ENCODE measurements around the gene PDSS2. TPM values are rescaled to one million over a fixed set of nuclear protein-coding genes. Genes with fewer than 3 reads are reported as not detected.

Gene PDSS2
- total and polyA plus RNA-seq, 2 of the 8 experiments (the other 6 are each of a cell fraction or from before 2014, with no cell fraction given), result 10.7 to 16.1 TPM

DNA sequence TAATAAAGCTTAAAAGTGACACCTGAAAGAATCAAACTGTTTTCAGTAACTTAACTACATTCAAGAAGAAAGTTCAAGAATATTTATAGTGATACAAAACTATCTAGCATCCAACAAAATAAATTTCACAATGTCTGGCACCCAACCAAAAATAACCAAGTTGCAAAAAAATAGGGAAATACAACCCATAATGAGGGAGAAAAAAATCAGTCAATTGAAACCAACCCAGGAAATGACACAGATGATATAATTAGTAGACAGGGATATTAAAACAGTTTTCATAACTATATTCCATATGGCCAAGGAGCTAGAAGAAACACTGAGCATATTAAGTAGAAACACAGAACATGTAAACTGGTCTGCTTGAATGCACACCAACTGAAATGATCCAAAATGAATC, 223.9 kb downstream of the PDSS2 start (continued):
- TF ChIP-seq, protein P1, sequence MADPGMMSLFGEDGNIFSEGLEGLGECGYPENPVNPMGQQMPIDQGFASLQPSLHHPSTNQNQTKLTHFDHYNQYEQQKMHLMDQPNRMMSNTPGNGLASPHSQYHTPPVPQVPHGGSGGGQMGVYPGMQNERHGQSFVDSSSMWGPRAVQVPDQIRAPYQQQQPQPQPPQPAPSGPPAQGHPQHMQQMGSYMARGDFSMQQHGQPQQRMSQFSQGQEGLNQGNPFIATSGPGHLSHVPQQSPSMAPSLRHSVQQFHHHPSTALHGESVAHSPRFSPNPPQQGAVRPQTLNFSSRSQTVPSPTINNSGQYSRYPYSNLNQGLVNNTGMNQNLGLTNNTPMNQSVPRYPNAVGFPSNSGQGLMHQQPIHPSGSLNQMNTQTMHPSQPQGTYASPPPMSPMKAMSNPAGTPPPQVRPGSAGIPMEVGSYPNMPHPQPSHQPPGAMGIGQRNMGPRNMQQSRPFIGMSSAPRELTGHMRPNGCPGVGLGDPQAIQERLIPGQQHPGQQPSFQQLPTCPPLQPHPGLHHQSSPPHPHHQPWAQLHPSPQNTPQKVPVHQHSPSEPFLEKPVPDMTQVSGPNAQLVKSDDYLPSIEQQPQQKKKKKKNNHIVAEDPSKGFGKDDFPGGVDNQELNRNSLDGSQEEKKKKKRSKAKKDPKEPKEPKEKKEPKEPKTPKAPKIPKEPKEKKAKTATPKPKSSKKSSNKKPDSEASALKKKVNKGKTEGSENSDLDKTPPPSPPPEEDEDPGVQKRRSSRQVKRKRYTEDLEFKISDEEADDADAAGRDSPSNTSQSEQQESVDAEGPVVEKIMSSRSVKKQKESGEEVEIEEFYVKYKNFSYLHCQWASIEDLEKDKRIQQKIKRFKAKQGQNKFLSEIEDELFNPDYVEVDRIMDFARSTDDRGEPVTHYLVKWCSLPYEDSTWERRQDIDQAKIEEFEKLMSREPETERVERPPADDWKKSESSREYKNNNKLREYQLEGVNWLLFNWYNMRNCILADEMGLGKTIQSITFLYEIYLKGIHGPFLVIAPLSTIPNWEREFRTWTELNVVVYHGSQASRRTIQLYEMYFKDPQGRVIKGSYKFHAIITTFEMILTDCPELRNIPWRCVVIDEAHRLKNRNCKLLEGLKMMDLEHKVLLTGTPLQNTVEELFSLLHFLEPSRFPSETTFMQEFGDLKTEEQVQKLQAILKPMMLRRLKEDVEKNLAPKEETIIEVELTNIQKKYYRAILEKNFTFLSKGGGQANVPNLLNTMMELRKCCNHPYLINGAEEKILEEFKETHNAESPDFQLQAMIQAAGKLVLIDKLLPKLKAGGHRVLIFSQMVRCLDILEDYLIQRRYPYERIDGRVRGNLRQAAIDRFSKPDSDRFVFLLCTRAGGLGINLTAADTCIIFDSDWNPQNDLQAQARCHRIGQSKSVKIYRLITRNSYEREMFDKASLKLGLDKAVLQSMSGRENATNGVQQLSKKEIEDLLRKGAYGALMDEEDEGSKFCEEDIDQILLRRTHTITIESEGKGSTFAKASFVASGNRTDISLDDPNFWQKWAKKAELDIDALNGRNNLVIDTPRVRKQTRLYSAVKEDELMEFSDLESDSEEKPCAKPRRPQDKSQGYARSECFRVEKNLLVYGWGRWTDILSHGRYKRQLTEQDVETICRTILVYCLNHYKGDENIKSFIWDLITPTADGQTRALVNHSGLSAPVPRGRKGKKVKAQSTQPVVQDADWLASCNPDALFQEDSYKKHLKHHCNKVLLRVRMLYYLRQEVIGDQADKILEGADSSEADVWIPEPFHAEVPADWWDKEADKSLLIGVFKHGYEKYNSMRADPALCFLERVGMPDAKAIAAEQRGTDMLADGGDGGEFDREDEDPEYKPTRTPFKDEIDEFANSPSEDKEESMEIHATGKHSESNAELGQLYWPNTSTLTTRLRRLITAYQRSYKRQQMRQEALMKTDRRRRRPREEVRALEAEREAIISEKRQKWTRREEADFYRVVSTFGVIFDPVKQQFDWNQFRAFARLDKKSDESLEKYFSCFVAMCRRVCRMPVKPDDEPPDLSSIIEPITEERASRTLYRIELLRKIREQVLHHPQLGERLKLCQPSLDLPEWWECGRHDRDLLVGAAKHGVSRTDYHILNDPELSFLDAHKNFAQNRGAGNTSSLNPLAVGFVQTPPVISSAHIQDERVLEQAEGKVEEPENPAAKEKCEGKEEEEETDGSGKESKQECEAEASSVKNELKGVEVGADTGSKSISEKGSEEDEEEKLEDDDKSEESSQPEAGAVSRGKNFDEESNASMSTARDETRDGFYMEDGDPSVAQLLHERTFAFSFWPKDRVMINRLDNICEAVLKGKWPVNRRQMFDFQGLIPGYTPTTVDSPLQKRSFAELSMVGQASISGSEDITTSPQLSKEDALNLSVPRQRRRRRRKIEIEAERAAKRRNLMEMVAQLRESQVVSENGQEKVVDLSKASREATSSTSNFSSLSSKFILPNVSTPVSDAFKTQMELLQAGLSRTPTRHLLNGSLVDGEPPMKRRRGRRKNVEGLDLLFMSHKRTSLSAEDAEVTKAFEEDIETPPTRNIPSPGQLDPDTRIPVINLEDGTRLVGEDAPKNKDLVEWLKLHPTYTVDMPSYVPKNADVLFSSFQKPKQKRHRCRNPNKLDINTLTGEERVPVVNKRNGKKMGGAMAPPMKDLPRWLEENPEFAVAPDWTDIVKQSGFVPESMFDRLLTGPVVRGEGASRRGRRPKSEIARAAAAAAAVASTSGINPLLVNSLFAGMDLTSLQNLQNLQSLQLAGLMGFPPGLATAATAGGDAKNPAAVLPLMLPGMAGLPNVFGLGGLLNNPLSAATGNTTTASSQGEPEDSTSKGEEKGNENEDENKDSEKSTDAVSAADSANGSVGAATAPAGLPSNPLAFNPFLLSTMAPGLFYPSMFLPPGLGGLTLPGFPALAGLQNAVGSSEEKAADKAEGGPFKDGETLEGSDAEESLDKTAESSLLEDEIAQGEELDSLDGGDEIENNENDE (IDR thresholded peaks at IDR 0.05; ENCODE audit: insufficient replicate concordance, low read length), result no peak
- TF ChIP-seq RXRA (IDR thresholded peaks at IDR 0.05; ENCODE audit: insufficient read depth, low read depth, low read length), result no peak
- no peak for TF ChIP-seq NANOG (IDR thresholded peaks at IDR 0.05; ENCODE audit: insufficient read depth, low read depth, low read length, poor library complexity, severe bottlenecking)
- TF ChIP-seq POLR2A (IDR thresholded peaks at IDR 0.05; ENCODE audit: control extremely low read depth in 1 of 2, low read depth in 2 of 2, low read length in 2 of 2), result no peak
- TF ChIP-seq, protein P2, sequence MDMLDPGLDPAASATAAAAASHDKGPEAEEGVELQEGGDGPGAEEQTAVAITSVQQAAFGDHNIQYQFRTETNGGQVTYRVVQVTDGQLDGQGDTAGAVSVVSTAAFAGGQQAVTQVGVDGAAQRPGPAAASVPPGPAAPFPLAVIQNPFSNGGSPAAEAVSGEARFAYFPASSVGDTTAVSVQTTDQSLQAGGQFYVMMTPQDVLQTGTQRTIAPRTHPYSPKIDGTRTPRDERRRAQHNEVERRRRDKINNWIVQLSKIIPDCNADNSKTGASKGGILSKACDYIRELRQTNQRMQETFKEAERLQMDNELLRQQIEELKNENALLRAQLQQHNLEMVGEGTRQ (IDR thresholded peaks at IDR 0.05; ENCODE audit: low read length), result no peak
- TF ChIP-seq SRF (IDR thresholded peaks at IDR 0.05; ENCODE audit: low read depth, low read length), result no peak
- no peak for TF ChIP-seq PHF8 (conservative IDR thresholded peaks at IDR 0.05; ENCODE audit: low read depth, low read length)
- no peak for TF ChIP-seq EZH2 (IDR thresholded peaks at IDR 0.05; ENCODE audit: low read depth, low read length, severe bottlenecking)
- no peak for TF ChIP-seq TBP (IDR thresholded peaks at IDR 0.05; ENCODE audit: low read depth, low read length)
- TF ChIP-seq, protein P3, sequence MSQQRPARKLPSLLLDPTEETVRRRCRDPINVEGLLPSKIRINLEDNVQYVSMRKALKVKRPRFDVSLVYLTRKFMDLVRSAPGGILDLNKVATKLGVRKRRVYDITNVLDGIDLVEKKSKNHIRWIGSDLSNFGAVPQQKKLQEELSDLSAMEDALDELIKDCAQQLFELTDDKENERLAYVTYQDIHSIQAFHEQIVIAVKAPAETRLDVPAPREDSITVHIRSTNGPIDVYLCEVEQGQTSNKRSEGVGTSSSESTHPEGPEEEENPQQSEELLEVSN (IDR thresholded peaks at IDR 0.05), result no peak
